Mucosa of descending colon (tissue), 3 donors: ENCODE data around the gene TLK1. TPM values are rescaled to one million over a fixed set of nuclear protein-coding genes. Genes with fewer than 3 reads are reported as not detected.

Source experiments
- ATAC-seq: fragments of 200-7000 bp; cut with Tn5 transposase; one replicate; pipeline ENCODE4 v1.9.1; 2020; ENCODE audit warnings: mild to moderate bottlenecking, moderate library complexity
- DNase-seq, 3 donors: peaks; one replicate each; pipeline ENCODE4 v3.0.0-alpha.2; 2020
- H3K36me3 ChIP-seq: fragments of 200-600 bp; one replicate; pipeline ENCODE4 v1.8.0; 2021; ENCODE audit warnings: low read depth, mild to moderate bottlenecking
- H3K4me1 ChIP-seq: fragments of 200-600 bp; one replicate; pipeline ENCODE4 v1.8.0; 2021; ENCODE audit warnings: low read depth, mild to moderate bottlenecking
- H3K4me3 ChIP-seq: fragments of 200-600 bp; one replicate; pipeline ENCODE4 v1.8.0; 2021; ENCODE audit warnings: mild to moderate bottlenecking
- H3K9me3 ChIP-seq: fragments of 200-600 bp; one replicate; pipeline ENCODE4 v1.8.0; 2021; ENCODE audit warnings: mild to moderate bottlenecking
- CTCF ChIP-seq: fragments of 200-600 bp; IDR thresholded peaks from one replicate; pipeline ENCODE4 v1.8.0; 2022; ENCODE audit warnings: antibody characterized with exemption, mild to moderate bottlenecking
- intact Hi-C, 2 donors: fragments of 100-400 bp; cut with DNase I in 1 of 2; cut with micrococcal nuclease in 1 of 2; formaldehyde crosslinking; loops; one replicate each; pipeline versions ENCODE4 v1.11.0 to v1.11.1; 2022; cut with DNase I, micrococcal nuclease
- total RNA-seq, 3 donors: library from RNA; stranded (reverse); fragmentation: NEBNext Ultra II Directional in 2 of 3; extraction: Animal tissue kit (Norgen Biotek cat#: 25700) in 2 of 3; gene quantifications; one replicate each; pipeline versions ENCODE4 v1.2.1 to v1.2.4, GENCODE V29; 2021 to 2023
- donor health status: DM: no; HTN: no; CAD: no; lungs with moderate emphysema.
- donor health status: DM: no; HTN: no; CAD: no.
- donor health status: DM: no; HTN: yes; CAD: no.

Gene TLK1
- total RNA-seq, 3 donors from 2014 or later: 91.6 to 112 (median 109) TPM

- no peak for ATAC-seq
- intact Hi-C loops: no loop called here
- Histone ChIP-seq H3K4me1 (no peaks in the 10 kb centered on the region), H3K36me3 (peaks cover 5% of the 10 kb centered on the region), H3K4me3 (no peak overlapping the region), H3K9me3 (no peaks in the 10 kb centered on the region)
- no peak for TF ChIP-seq CTCF
- DNase-seq: no peak
Observed at GRCh38 chr2:170991398-170992182, 169.1 kb downstream of the TLK1 start.

GRCh38 chr2:170986566-170987258 lies 174.0 kb downstream of the TLK1 start:
- H3K4me3 ChIP-seq: no peak overlapping the region
- no peaks in the 10 kb centered on the region for H3K9me3 ChIP-seq
- no peaks in the 10 kb centered on the region for H3K4me1 ChIP-seq
- TF ChIP-seq CTCF: no peak
- ATAC-seq (no peak), DNase-seq (no peak)
- no peaks in the 10 kb centered on the region for H3K36me3 ChIP-seq
- intact Hi-C loops: no loop called here

GRCh38 chr2:170985407-170985806 lies 175.3 kb downstream of the TLK1 start:
- ATAC-seq: no peak
- no peaks in the 10 kb centered on the region for H3K9me3 ChIP-seq
- no peak for DNase-seq
- no peaks in the 10 kb centered on the region for H3K4me1 ChIP-seq
- no peak overlapping the region for H3K4me3 ChIP-seq
- no peak for TF ChIP-seq CTCF
- intact Hi-C loops: no loop called here
- no peaks in the 10 kb centered on the region for H3K36me3 ChIP-seq

GRCh38 chr2:170984079-170984478 lies 176.6 kb downstream of the TLK1 start:
- TF ChIP-seq CTCF: no peak
- Histone ChIP-seq H3K4me1 (no peaks in the 10 kb centered on the region), H3K36me3 (no peaks in the 10 kb centered on the region), H3K9me3 (no peaks in the 10 kb centered on the region), H3K4me3 (no peak overlapping the region)
- intact Hi-C loops: no loop called here
- DNase-seq (no peak), ATAC-seq (no peak)

- no peak for TF ChIP-seq CTCF
- Histone ChIP-seq H3K36me3 (no peaks in the 10 kb centered on the region), H3K9me3 (no peaks in the 10 kb centered on the region), H3K4me1 (peaks cover 11% of the 10 kb centered on the region), H3K4me3 (no peak overlapping the region)
- DNase-seq (no peak), ATAC-seq (no peak)
- intact Hi-C loops: loop anchor here in 1 of 2 donors (10.0 kb wide), 1 partner anchor 439 kb away; no protein-coding TSS in a partner anchor
Observed at GRCh38 chr2:170975943-170976270, 184.8 kb downstream of the TLK1 start.
